PC-3 (cell line): ENCODE results near the gene ACSL4. TPM values are rescaled to one million over a fixed set of nuclear protein-coding genes. Genes with fewer than 3 reads are reported as not detected.

Experiments
- ATAC-seq: fragments of 200-7000 bp; cut with Tn5 transposase; 2 replicates; pipeline ENCODE4 v1.9.1; 2020; ENCODE audit warnings: mild to moderate bottlenecking, moderate library complexity
- BruUV-seq: library from RNA; stranded (reverse); fragments of 400-500 nt; replicated peaks from 2 replicates; lab custom pipeline; 2021; lab: Mats Ljungman, UMichigan
- CTCF ChIA-PET: fragments of 300-600 bp; sonication (Branson Sonifier 250); formaldehyde crosslinking; loops from one replicate; lab custom pipeline; 2022; ENCODE audit warnings: antibody characterized with exemption; lab: Charles Lee
- POLR2A ChIA-PET: fragments of 300-600 bp; sonication (Branson Sonifier 250); formaldehyde crosslinking; loops from one replicate; lab custom pipeline; 2022; ENCODE audit warnings: antibody characterized with exemption; ENCODE audit not compliant: unreplicated experiment; lab: Charles Lee
- DNase-seq: peaks from one replicate; pipeline ENCODE4 v3.0.0-alpha.2; 2015
- H2AFZ ChIP-seq: fragments of 300-600 bp; sonication (generic); 2 replicates; pipeline ENCODE4 v1.6.0; 2016; ENCODE audit warnings: antibody characterized with exemption, low read length
- H3F3A ChIP-seq: fragments of 300-600 bp; sonication (generic); one replicate; pipeline ENCODE4 v1.6.0; 2017; ENCODE audit warnings: antibody characterized with exemption, low read length, control low read depth, mild to moderate bottlenecking; ENCODE audit not compliant: unreplicated experiment
- H3K27ac ChIP-seq: fragments of 300-600 bp; sonication (generic); 2 replicates; pipeline ENCODE4 v1.5.1; 2016; ENCODE audit warnings: mild to moderate bottlenecking, low read length
- H3K27me3 ChIP-seq: fragments of 300-600 bp; sonication (generic); 2 replicates; pipeline ENCODE4 v1.6.1; 2016; ENCODE audit warnings: low read length, mixed read lengths
- H3K36me3 ChIP-seq: fragments of 300-600 bp; sonication (generic); 2 replicates; pipeline ENCODE4 v1.6.1; 2016; ENCODE audit warnings: low read depth, mixed run types, low read length, mixed read lengths
- H3K4me1 ChIP-seq: fragments of 300-600 bp; sonication (generic); 2 replicates; pipeline ENCODE4 v1.5.1; 2016; ENCODE audit warnings: low read length; ENCODE audit not compliant: insufficient read depth
- H3K4me2 ChIP-seq: fragments of 300-600 bp; sonication (generic); 2 replicates; pipeline ENCODE4 v1.6.0; 2016; ENCODE audit warnings: low read length
- H3K4me3 ChIP-seq: fragments of 300-600 bp; sonication (generic); 2 replicates; pipeline ENCODE4 v1.5.1; 2016; ENCODE audit warnings: mild to moderate bottlenecking, low read length, mixed read lengths
- H3K79me2 ChIP-seq: fragments of 300-600 bp; sonication (generic); 2 replicates; pipeline ENCODE4 v1.6.1; 2017; ENCODE audit warnings: low read length, mixed read lengths
- H3K9ac ChIP-seq: fragments of 300-600 bp; sonication (generic); 2 replicates; pipeline ENCODE4 v1.6.0; 2016; ENCODE audit warnings: mild to moderate bottlenecking, low read length
- H3K9me2 ChIP-seq: fragments of 300-600 bp; sonication (generic); replicated peaks from 2 replicates; pipeline ENCODE4 v1.6.1; 2016; ENCODE audit warnings: mixed run types, low read length, mixed read lengths
- H3K9me3 ChIP-seq: fragments of 300-600 bp; sonication (generic); 2 replicates; pipeline ENCODE4 v1.6.1; 2016; ENCODE audit warnings: low read length, mixed read lengths
- H4K20me1 ChIP-seq: fragments of 300-600 bp; sonication (generic); 2 replicates; pipeline ENCODE4 v1.6.1; 2016; ENCODE audit warnings: low read length, mixed read lengths
- CTCF ChIP-seq: fragments of 300-600 bp; sonication (generic); conservative IDR thresholded peaks from 2 replicates; pipeline ENCODE4 v1.5.1; 2017; ENCODE audit warnings: antibody characterized with exemption, low read depth, mild to moderate bottlenecking, low read length
- EZH2 ChIP-seq: fragments of 300-600 bp; sonication (generic); IDR thresholded peaks from one replicate; pipeline ENCODE4 v1.6.1; 2017; ENCODE audit warnings: antibody characterized with exemption, mild to moderate bottlenecking, low read length; ENCODE audit not compliant: unreplicated experiment
- EZH2phosphoT487 ChIP-seq: fragments of 300-600 bp; sonication (generic); IDR thresholded peaks from 2 replicates; pipeline ENCODE4 v1.6.1; 2018; ENCODE audit warnings: mild to moderate bottlenecking, antibody characterized with exemption, low read length, borderline replicate concordance
- intact Hi-C: fragments of 100-400 bp; cut with micrococcal nuclease; formaldehyde crosslinking; loops from 2 replicates; pipeline ENCODE4 v1.9.0; 2023
- total RNA-seq: library from RNA; depleted of rRNA; stranded (reverse); fragments of >200 nt; gene quantifications from 2 replicates; pipeline ENCODE4 v1.2.3, GENCODE V29; 2014

Gene ACSL4
- total RNA-seq, 1 experiment from 2014 or later = 41.7 TPM

- ATAC-seq = no peak
- H3K4me1 ChIP-seq = no peaks in the 10 kb centered on the region
- TF ChIP-seq EZH2phosphoT487 (no peak), EZH2 (no peak), CTCF (no peak)
- no peaks in the 10 kb centered on the region for H4K20me1 ChIP-seq
- H3K79me2 ChIP-seq = no peaks in the 10 kb centered on the region
- DNase-seq = no peak
- H3K4me2 ChIP-seq = no peak overlapping the region
- no TSS peak for BruUV-seq
- no peaks in the 10 kb centered on the region for H3K9me3 ChIP-seq
- ChIA-PET CTCF (no interaction called here), POLR2A (interaction anchor here (0.6 kb wide), 1 partner anchor 151 kb away, joined by 6 read pairs; no protein-coding TSS in a partner anchor)
- no peaks in the 10 kb centered on the region for H3F3A ChIP-seq
- no peaks in the 10 kb centered on the region for H3K9me2 ChIP-seq
- H3K9ac ChIP-seq = no peak overlapping the region
- no peak overlapping the region for H3K27ac ChIP-seq
- H3K27me3 ChIP-seq = no peaks in the 10 kb centered on the region
- no peak overlapping the region for H2AFZ ChIP-seq
- intact Hi-C loops = no loop called here
- H3K36me3 ChIP-seq = no peaks in the 10 kb centered on the region
- no peak overlapping the region for H3K4me3 ChIP-seq
Observed at GRCh38 chrX:109687903-109688302, 45.2 kb downstream of the ACSL4 start.

GRCh38 chrX:109685656-109686078 is 47.4 kb downstream of the ACSL4 start:
- no peaks in the 10 kb centered on the region for H3K79me2 ChIP-seq
- H3K9ac ChIP-seq = no peak overlapping the region
- TF ChIP-seq EZH2 (no peak), EZH2phosphoT487 (no peak), CTCF (no peak)
- BruUV-seq = no TSS peak
- peaks cover 3% of the 10 kb centered on the region for H3K36me3 ChIP-seq
- ChIA-PET CTCF (no interaction called here), POLR2A (no interaction called here)
- no peak overlapping the region for H3K27ac ChIP-seq
- no peak for DNase-seq
- ATAC-seq = no peak
- H3K9me2 ChIP-seq = no peaks in the 10 kb centered on the region
- no peak overlapping the region for H2AFZ ChIP-seq
- H3F3A ChIP-seq = no peaks in the 10 kb centered on the region
- no peaks in the 10 kb centered on the region for H3K27me3 ChIP-seq
- intact Hi-C loops = no loop called here
- no peaks in the 10 kb centered on the region for H4K20me1 ChIP-seq
- no peak overlapping the region for H3K4me3 ChIP-seq
- no peaks in the 10 kb centered on the region for H3K4me1 ChIP-seq
- no peak overlapping the region for H3K4me2 ChIP-seq
- no peaks in the 10 kb centered on the region for H3K9me3 ChIP-seq

- no peak for TF ChIP-seq CTCF
- no peak for TF ChIP-seq EZH2phosphoT487
- TF ChIP-seq EZH2 = no peak
- Histone ChIP-seq H3K27me3 (no peaks in the 10 kb centered on the region), H4K20me1 (no peaks in the 10 kb centered on the region), H3K9ac (no peak overlapping the region), H3K36me3 (peaks cover 3% of the 10 kb centered on the region), H3K4me3 (no peak overlapping the region), H3K79me2 (no peaks in the 10 kb centered on the region), H3K4me1 (no peaks in the 10 kb centered on the region), H3F3A (no peaks in the 10 kb centered on the region), H3K9me3 (no peaks in the 10 kb centered on the region), H3K4me2 (no peak overlapping the region), H3K9me2 (no peaks in the 10 kb centered on the region), H2AFZ (no peak overlapping the region), H3K27ac (no peak overlapping the region)
- no TSS peak for BruUV-seq
- no peak for DNase-seq
- intact Hi-C loops = no loop called here
- POLR2A ChIA-PET = no interaction called here
- no peak for ATAC-seq
- CTCF ChIA-PET = no interaction called here
Observed at GRCh38 chrX:109684136-109684535, 48.9 kb downstream of the ACSL4 start.
